ENCODE results near the gene NLRP3. TPM values are rescaled to one million over a fixed set of nuclear protein-coding genes. Genes with fewer than 3 reads are reported as not detected.

NLRP3 gene
- total RNA-seq, 1 experiment from 2014 or later = 0.33 TPM

GRCh38 chr1:247366926-247367645 lies 48.9 kb upstream of the NLRP3 start:
- Histone ChIP-seq H3K4me1 (ENCODE audit: control insufficient read depth, insufficient read depth, low read length) (no peaks in the 10 kb centered on the region), H3K27ac (ENCODE audit: low read length) (no peak overlapping the region), H3K27me3 (ENCODE audit: control insufficient read depth, insufficient read depth, low read length) (no peaks in the 10 kb centered on the region), H3K9me3 (ENCODE audit: control insufficient read depth, insufficient read depth, low read depth, low read length) (no peaks in the 10 kb centered on the region), H3K4me3 (ENCODE audit: low read depth in 2 of 2, low read length in 2 of 2) (no peak overlapping the region), H3K36me3 (ENCODE audit: control insufficient read depth, insufficient read depth, low read length) (no peaks in the 10 kb centered on the region)
- ChIA-PET POLR2A (no interaction called here), CTCF (no interaction called here)
- TF ChIP-seq POLR2AphosphoS5 (IDR thresholded peaks at IDR 0.05; ENCODE audit: low read depth, low read length) (no peak), TCF7L2 (IDR thresholded peaks at IDR 0.05; ENCODE audit: low read depth, low read length) (no peak), SIN3A (IDR thresholded peaks at IDR 0.05; ENCODE audit: borderline replicate concordance, insufficient read depth, low read depth, low read length) (no peak)
- TF ChIP-seq, protein P1, sequence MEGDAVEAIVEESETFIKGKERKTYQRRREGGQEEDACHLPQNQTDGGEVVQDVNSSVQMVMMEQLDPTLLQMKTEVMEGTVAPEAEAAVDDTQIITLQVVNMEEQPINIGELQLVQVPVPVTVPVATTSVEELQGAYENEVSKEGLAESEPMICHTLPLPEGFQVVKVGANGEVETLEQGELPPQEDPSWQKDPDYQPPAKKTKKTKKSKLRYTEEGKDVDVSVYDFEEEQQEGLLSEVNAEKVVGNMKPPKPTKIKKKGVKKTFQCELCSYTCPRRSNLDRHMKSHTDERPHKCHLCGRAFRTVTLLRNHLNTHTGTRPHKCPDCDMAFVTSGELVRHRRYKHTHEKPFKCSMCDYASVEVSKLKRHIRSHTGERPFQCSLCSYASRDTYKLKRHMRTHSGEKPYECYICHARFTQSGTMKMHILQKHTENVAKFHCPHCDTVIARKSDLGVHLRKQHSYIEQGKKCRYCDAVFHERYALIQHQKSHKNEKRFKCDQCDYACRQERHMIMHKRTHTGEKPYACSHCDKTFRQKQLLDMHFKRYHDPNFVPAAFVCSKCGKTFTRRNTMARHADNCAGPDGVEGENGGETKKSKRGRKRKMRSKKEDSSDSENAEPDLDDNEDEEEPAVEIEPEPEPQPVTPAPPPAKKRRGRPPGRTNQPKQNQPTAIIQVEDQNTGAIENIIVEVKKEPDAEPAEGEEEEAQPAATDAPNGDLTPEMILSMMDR (IDR thresholded peaks at IDR 0.05) = no peak
- TF ChIP-seq, protein P2, sequence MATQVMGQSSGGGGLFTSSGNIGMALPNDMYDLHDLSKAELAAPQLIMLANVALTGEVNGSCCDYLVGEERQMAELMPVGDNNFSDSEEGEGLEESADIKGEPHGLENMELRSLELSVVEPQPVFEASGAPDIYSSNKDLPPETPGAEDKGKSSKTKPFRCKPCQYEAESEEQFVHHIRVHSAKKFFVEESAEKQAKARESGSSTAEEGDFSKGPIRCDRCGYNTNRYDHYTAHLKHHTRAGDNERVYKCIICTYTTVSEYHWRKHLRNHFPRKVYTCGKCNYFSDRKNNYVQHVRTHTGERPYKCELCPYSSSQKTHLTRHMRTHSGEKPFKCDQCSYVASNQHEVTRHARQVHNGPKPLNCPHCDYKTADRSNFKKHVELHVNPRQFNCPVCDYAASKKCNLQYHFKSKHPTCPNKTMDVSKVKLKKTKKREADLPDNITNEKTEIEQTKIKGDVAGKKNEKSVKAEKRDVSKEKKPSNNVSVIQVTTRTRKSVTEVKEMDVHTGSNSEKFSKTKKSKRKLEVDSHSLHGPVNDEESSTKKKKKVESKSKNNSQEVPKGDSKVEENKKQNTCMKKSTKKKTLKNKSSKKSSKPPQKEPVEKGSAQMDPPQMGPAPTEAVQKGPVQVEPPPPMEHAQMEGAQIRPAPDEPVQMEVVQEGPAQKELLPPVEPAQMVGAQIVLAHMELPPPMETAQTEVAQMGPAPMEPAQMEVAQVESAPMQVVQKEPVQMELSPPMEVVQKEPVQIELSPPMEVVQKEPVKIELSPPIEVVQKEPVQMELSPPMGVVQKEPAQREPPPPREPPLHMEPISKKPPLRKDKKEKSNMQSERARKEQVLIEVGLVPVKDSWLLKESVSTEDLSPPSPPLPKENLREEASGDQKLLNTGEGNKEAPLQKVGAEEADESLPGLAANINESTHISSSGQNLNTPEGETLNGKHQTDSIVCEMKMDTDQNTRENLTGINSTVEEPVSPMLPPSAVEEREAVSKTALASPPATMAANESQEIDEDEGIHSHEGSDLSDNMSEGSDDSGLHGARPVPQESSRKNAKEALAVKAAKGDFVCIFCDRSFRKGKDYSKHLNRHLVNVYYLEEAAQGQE (IDR thresholded peaks at IDR 0.05; ENCODE audit: insufficient read depth in 1 of 2, low read depth in 2 of 2, low read length in 1 of 2) = no peak
- ATAC-seq = no peak
- intact Hi-C loops (cut with micrococcal nuclease; ENCODE audit: unreplicated experiment) = no loop called here
- BruUV-seq (replicated peaks) = no TSS peak
- DNase-seq (ENCODE audit: low read depth, low spot score) = no peak
- in situ Hi-C loops (cut with HindIII; ENCODE audit: low pct_unique_long_range_greater_than_20kb, low sequenced_read_pairs) = no loop called here

DNA sequence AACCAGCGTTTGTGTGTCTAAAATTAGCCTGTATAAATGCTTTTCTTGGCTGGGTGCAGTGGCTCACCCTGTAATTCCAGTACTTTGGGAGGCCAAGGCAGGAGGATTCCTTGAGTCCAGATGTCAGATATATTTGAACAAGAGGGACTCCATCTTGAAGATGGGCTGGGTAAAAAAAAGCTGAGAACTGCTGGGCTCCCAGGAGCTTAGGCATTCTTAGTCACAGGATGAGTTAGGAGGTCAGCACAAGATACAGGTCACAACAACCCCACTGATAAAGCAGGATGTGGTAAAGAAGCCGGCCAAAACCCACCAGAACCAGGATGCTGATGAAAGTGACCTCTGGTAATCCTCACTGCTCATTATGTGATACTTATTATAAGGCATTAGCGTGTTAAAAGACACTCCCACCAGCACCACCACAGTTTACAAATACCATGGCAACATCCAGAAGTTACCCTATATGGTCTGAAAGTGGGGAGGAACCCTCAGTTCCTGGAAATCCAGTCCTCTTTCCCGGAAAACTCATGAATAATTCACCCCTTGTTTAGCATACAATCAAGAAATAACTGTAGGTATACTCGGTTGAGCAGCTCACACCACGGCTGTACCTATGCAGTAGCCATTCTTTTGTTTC lies 48.1 kb upstream of the NLRP3 start:
- ChIA-PET POLR2A (no interaction called here), CTCF (no interaction called here)
- Histone ChIP-seq H3K27ac (ENCODE audit: low read length) (no peak overlapping the region), H3K27me3 (ENCODE audit: control insufficient read depth, insufficient read depth, low read length) (no peaks in the 10 kb centered on the region), H3K9me3 (ENCODE audit: control insufficient read depth, insufficient read depth, low read depth, low read length) (no peaks in the 10 kb centered on the region), H3K36me3 (ENCODE audit: control insufficient read depth, insufficient read depth, low read length) (no peaks in the 10 kb centered on the region), H3K4me3 (ENCODE audit: low read depth in 2 of 2, low read length in 2 of 2) (no peak overlapping the region), H3K4me1 (ENCODE audit: control insufficient read depth, insufficient read depth, low read length) (no peaks in the 10 kb centered on the region)
- no peak for ATAC-seq
- intact Hi-C loops (cut with micrococcal nuclease; ENCODE audit: unreplicated experiment) (no loop called here), in situ Hi-C loops (cut with HindIII; ENCODE audit: low pct_unique_long_range_greater_than_20kb, low sequenced_read_pairs) (no loop called here)
- no peak for DNase-seq (ENCODE audit: low read depth, low spot score)
- TF ChIP-seq TCF7L2 (IDR thresholded peaks at IDR 0.05; ENCODE audit: low read depth, low read length) = no peak
- BruUV-seq (replicated peaks) = no TSS peak

GRCh38 chr1:247368490-247369145 lies 47.4 kb upstream of the NLRP3 start:
- CTCF ChIA-PET = no interaction called here
- intact Hi-C loops (cut with micrococcal nuclease; ENCODE audit: unreplicated experiment) (no loop called here), in situ Hi-C loops (cut with HindIII; ENCODE audit: low pct_unique_long_range_greater_than_20kb, low sequenced_read_pairs) (no loop called here)
- POLR2A ChIA-PET = no interaction called here
- no peak for DNase-seq (ENCODE audit: low read depth, low spot score)
- Histone ChIP-seq H3K9me3 (ENCODE audit: control insufficient read depth, insufficient read depth, low read depth, low read length) (no peaks in the 10 kb centered on the region), H3K27ac (ENCODE audit: low read length) (no peak overlapping the region), H3K4me1 (ENCODE audit: control insufficient read depth, insufficient read depth, low read length) (no peaks in the 10 kb centered on the region), H3K36me3 (ENCODE audit: control insufficient read depth, insufficient read depth, low read length) (no peaks in the 10 kb centered on the region), H3K4me3 (ENCODE audit: low read depth in 2 of 2, low read length in 2 of 2) (no peak overlapping the region), H3K27me3 (ENCODE audit: control insufficient read depth, insufficient read depth, low read length) (no peaks in the 10 kb centered on the region)
- BruUV-seq (replicated peaks) = no TSS peak
- no peak for TF ChIP-seq TCF7L2 (IDR thresholded peaks at IDR 0.05; ENCODE audit: low read depth, low read length)
- TF ChIP-seq, protein P1 (IDR thresholded peaks at IDR 0.05) = no peak
- no peak for TF ChIP-seq SIN3A (IDR thresholded peaks at IDR 0.05; ENCODE audit: borderline replicate concordance, insufficient read depth, low read depth, low read length)
- TF ChIP-seq, protein P2 (IDR thresholded peaks at IDR 0.05; ENCODE audit: insufficient read depth in 1 of 2, low read depth in 2 of 2, low read length in 1 of 2) = no peak
- TF ChIP-seq POLR2AphosphoS5 (IDR thresholded peaks at IDR 0.05; ENCODE audit: low read depth, low read length) = no peak
- no peak for ATAC-seq
